ENCODE data around the gene DERL2. TPM values are rescaled to one million over a fixed set of nuclear protein-coding genes. Genes with fewer than 3 reads are reported as not detected.

DERL2 gene
- total and polyA plus RNA-seq, 9 of the 15 experiments (the other 6 are each of a cell fraction or from before 2014, with no cell fraction given) = 11.5 to 105 (median 30.7) TPM

- TF ChIP-seq MTF1 (CRISPR knock-in tag; IDR thresholded peaks at IDR 0.05; ENCODE audit: borderline replicate concordance) (no peak), EGR1 (conservative IDR thresholded peaks at IDR 0.05) (no peak), BCL6 (CRISPR knock-in tag; IDR thresholded peaks at IDR 0.05) (no peak), RREB1 (CRISPR knock-in tag; IDR thresholded peaks at IDR 0.05) (no peak), YBX1 (IDR thresholded peaks at IDR 0.05) (no peak), PPARD (CRISPR knock-in tag; IDR thresholded peaks at IDR 0.05) (no peak), ZNF395 (CRISPR knock-in tag; IDR thresholded peaks at IDR 0.05) (0 out of 2 replicates have a peak, but pooled peaks have one; percentile 24), ZNF324 (CRISPR knock-in tag; IDR thresholded peaks at IDR 0.05) (no peak), SAFB (IDR thresholded peaks at IDR 0.05; ENCODE audit: borderline replicate concordance, low read depth, low read length) (no peak), DEAF1 (CRISPR knock-in tag; IDR thresholded peaks at IDR 0.05) (peak; percentile 47; the same call in 1 of the 2 replicates), TARDBP (IDR thresholded peaks at IDR 0.05) (no peak; the same call in 1 of the 2 replicates), HMGN3 (IDR thresholded peaks at IDR 0.05; ENCODE audit: borderline replicate concordance, extremely low read depth, insufficient read length, low read depth, low read length) (peak; percentile 69), GTF2A2 (tag; IDR thresholded peaks at IDR 0.05) (no peak), CBX2 (IDR thresholded peaks at IDR 0.05; ENCODE audit: insufficient read depth, low read length, poor library complexity, severe bottlenecking) (no peak), CTBP1 (IDR thresholded peaks at IDR 0.05; ENCODE audit: borderline replicate concordance) (peak; percentile 38; the same call in 1 of the 2 replicates), HCFC1 (IDR thresholded peaks at IDR 0.05; ENCODE audit: low read depth, low read length) (peak; percentile 62), TRIM28 (IDR thresholded peaks at IDR 0.05) (no peak), MAZ (CRISPR knock-in tag; conservative IDR thresholded peaks at IDR 0.05 in 1 of 2, IDR thresholded peaks at IDR 0.05 in 1 of 2) (peak; percentile 67 to 85), WHSC1 (IDR thresholded peaks at IDR 0.05; ENCODE audit: low read length) (no peak)
These were observed 47.1 kb downstream of the DERL2 start, which contains the start of gene C1QBP (continued) for GRCh38 chr17:5438716-5439445.
